ENCODE measurements around the gene STOM. TPM values are rescaled to one million over a fixed set of nuclear protein-coding genes. Genes with fewer than 3 reads are reported as not detected.

Gene STOM
- total RNA-seq, 4 donors from 2014 or later, result 43.7 to 169 (median 119) TPM

DNA sequence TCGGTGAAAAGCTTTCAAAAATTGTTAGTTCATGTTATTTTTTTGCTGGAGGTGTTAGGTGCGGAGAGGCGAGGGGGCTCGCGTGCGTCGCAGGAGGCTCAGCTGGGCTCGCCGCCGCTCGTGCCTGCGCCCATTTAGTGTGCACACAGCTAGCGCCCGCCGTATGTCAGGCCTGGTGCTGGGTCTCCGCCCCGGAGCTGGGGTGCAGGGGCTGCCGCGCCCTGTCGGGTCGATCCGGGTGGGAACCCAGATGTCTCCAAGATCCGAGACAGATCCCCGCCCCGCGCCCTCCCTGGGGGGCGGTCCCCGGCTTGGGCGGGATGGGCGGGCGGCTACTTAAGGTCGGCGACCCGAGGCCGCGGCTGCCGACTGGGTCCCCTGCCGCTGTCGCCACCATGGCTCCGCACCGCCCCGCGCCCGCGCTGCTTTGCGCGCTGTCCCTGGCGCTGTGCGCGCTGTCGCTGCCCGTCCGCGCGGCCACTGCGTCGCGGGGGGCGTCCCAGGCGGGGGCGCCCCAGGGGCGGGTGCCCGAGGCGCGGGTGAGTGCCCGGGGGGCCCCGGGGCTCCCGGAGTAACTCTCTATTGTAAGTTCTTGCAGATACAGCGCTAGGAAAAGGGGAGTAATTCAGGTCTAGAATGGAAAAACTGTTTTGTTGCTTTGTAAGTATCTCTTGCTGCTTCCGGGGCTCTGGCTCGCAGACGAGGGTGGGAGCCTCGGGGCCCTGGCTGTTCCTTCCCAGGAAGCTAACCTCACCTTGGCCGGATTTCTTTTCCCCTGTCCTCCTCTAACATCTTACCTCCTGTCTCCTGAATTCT lies 70.4 kb downstream of the STOM start:
- H3K36me3 ChIP-seq, result peaks cover 0 to 31% (median 18%) of the 10 kb centered on the region in 3 donors
- no peak for DNase-seq
- no peaks in the 10 kb centered on the region for H3K27me3 ChIP-seq
- no peaks in the 10 kb centered on the region for H3K9me3 ChIP-seq
- intact Hi-C loops (cut with DNase I), result loop anchor here (10.0 kb wide), 1 partner anchor 85 kb away; no protein-coding TSS in a partner anchor
- H3K4me1 ChIP-seq, result peaks cover 56 to 98% (median 82%) of the 10 kb centered on the region in 3 donors
- WGBS, 2 donors, result 2% methylated on average over 7 to 15 of the region's 74 CpGs
- TF ChIP-seq CTCF (IDR thresholded peaks at IDR 0.05), result no peak
- TF ChIP-seq POLR2A (IDR thresholded peaks at IDR 0.05), result peak in 2 of 4 donors; percentile 44 to 49
- H3K27ac ChIP-seq, result peak overlapping the region; percentile 88 to 95 (median 94)
- H3K4me3 ChIP-seq, result peak overlapping the region; percentile 46 to 82 (median 66)

GRCh38 chr9:121298689-121299466 lies 71.2 kb downstream of the STOM start:
- H3K4me1 ChIP-seq, result peaks cover 48 to 98% (median 83%) of the 10 kb centered on the region in 3 donors

GRCh38 chr9:121298016-121298538 lies 72.0 kb downstream of the STOM start:
- H3K27ac ChIP-seq, result peak overlapping the region; percentile 88 to 95 (median 94)
- no peak overlapping the region for H3K4me3 ChIP-seq
- intact Hi-C loops (cut with DNase I), result no loop called here
- H3K9me3 ChIP-seq, result no peaks in the 10 kb centered on the region
- no peak for DNase-seq
- no peak for TF ChIP-seq CTCF (IDR thresholded peaks at IDR 0.05)
- TF ChIP-seq POLR2A (IDR thresholded peaks at IDR 0.05), result no peak
- WGBS, 2 donors, result 73 to 74% methylated on average over 6 to 7 of the region's 7 CpGs
- H3K27me3 ChIP-seq, result no peaks in the 10 kb centered on the region
- peaks cover 0 to 15% (median 12%) of the 10 kb centered on the region in 3 donors for H3K36me3 ChIP-seq
- peaks cover 42 to 98% (median 83%) of the 10 kb centered on the region in 3 donors for H3K4me1 ChIP-seq

More at GRCh38 chr9:121298689-121299466, 71.2 kb downstream of the STOM start:
- H3K36me3 ChIP-seq, result peaks cover 0 to 23% (median 18%) of the 10 kb centered on the region in 3 donors
- peak overlapping the region; percentile 88 to 95 (median 94) for H3K27ac ChIP-seq
- intact Hi-C loops (cut with DNase I), result no loop called here
- no peaks in the 10 kb centered on the region for H3K27me3 ChIP-seq
- H3K4me3 ChIP-seq, result peak overlapping the region; percentile 46 to 82 (median 66)
- DNase-seq, result no peak
- H3K9me3 ChIP-seq, result no peaks in the 10 kb centered on the region
- 12 to 22% methylated on average over 13 of the region's 13 CpGs for WGBS, 2 donors
- TF ChIP-seq CTCF (IDR thresholded peaks at IDR 0.05) (no peak), POLR2A (IDR thresholded peaks at IDR 0.05) (no peak)

DNA sequence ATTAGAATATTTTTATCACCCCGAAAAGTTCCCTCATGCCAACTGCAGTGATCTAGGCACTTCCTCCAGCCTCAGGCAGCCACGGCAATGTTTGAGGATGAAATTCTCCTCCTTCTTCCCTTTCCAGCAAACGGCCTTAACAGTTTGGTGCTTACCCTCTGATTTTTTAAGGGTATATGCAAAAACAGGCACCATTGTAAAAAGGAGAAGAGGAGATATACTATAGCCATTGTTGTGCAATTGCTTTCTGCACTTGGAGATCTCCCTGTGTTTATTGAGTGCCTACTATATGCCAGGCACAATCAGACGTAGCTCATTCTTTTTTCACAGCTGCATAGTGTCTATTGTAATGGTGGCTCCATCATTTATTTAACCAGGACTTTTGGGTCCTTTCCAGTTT lies 72.7 kb downstream of the STOM start:
- Histone ChIP-seq H3K4me3 (no peak overlapping the region), H3K27ac (peak overlapping the region; percentile 88 to 95 (median 94)), H3K9me3 (no peaks in the 10 kb centered on the region), H3K36me3 (peaks cover 0 to 9% (median 8%) of the 10 kb centered on the region in 3 donors), H3K27me3 (no peaks in the 10 kb centered on the region), H3K4me1 (peaks cover 39 to 98% (median 84%) of the 10 kb centered on the region in 3 donors)
- intact Hi-C loops (cut with DNase I), result no loop called here
- TF ChIP-seq CTCF (IDR thresholded peaks at IDR 0.05), result no peak
- no peak for TF ChIP-seq POLR2A (IDR thresholded peaks at IDR 0.05)
- no peak for DNase-seq
- 23 to 34% methylated on average over 4 of the region's 4 CpGs for WGBS, 2 donors

All from esophagus squamous epithelium (tissue), 5 donors.